Measurements from ENCODE around the gene GGPS1.
"Not testable (repeated sequence)": the region's sequence is repeated elsewhere in the genome, so short reads cannot be mapped to it uniquely, and the experiment has no call there.

GGPS1 gene

DNA sequence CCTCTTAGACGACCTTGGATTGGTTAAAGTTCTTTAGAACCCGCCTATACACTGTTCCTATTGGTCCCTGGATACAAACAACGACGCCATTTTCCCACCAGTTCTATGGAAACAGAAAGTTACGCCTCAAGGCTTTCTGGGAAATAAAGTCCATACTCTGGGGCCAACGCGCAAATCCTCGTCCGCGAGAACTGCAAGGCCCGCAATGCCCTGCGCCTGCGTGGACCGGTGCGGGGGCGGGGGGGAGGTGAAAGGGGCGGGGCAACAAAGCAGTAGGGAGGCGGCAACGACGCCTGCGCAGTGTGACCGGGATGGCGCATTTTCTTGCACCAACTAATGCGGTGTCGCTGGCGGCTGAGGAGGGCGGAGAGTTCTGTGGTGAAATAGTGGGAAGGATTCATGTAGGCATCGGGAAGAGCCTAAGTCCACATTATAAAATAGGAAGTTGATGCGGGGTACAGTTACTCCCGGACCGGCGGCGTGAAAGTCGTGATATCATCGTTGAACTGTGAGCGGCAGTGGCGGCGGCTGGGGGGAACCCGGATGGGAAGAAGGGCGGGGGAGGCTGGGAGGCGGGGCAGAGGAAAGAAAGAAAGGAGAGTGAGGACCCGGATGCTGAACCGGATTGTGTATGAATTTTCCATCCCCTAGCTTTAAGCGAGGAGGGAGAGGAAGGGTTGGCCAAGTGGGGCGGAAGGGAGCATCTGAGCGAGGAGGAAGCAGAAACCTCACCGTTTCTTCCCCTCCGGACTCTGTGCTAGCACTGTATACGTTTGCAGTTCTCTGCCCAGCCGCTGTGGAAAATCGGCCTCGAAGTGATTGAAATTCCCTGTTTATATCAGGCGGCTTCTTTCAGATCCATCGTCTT, at the start of gene GGPS1:
Gene GGPS1 (plus strand): TSS at position 300 of the 868 bp plus-strand sequence. CDS start 6,695 bp downstream, outside the sequence.
- Mint-ChIP-seq H3K4me3 (no peak within 1 kb of the TSS), H3K27me3 (no peaks in the 10 kb centered on the region), H3K4me1 (peaks cover 12 to 25% of the 10 kb centered on the region in 2 donors), H3K9me3 (no peaks in the 10 kb centered on the region), H3K27ac (no peak within 1 kb of the TSS), H3K36me3 (peaks cover 12 to 14% of the 10 kb centered on the region in 2 donors)
- peak; percentile 79 to 80 for ATAC-seq (replicated peaks)
- peak; percentile 95 for DNase-seq

DNA sequence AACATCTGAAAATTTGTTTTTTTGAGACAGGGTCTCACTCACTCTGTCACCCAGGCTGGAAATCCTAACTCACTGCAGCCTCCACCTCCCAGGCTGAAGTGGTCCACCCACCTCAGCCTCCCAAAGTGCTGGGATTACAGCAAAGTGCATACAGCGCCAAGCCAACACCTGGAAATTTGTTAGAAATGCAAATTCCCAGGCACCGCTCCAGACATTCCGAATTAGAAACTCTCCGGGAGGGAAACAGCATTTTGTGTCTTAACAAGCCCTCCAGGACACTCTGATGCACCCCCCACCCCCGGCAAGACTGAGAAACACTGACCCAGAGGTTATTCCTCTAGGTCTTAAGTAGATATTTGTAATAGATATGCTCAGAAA, 49.5 kb upstream of the GGPS1 start:
- ATAC-seq (replicated peaks): no peak
- Mint-ChIP-seq H3K4me3 (no peak overlapping the region), H3K4me1 (peaks cover 30 to 69% of the 10 kb centered on the region in 2 donors), H3K36me3 (peaks cover 8 to 16% of the 10 kb centered on the region in 2 donors), H3K27me3 (no peaks in the 10 kb centered on the region), H3K9me3 (peaks cover 0 to 2% of the 10 kb centered on the region in 2 donors), H3K27ac (peak overlapping the region; percentile 31)
- no peak for DNase-seq

DNA sequence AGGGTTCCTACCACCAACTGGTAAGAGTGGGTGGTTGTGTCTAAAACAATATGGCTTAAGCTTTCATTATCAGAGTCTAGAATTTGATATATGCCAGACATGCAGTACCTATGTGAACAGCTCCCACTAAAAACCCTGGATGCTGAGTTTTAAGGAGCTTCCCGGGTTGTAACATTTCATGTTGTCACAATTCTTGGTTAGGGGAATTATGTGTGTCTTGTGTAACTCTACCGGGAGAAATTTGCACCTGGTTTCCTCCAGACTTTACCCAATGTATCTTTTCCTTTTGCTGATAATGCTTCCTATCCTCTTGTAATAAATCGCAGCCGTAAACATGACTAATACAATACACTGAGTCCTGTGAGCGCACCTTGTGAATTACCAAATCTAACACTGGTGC, 48.7 kb upstream of the GGPS1 start:
- H3K4me3 Mint-ChIP-seq: no peak overlapping the region
- no peaks in the 10 kb centered on the region for H3K27me3 Mint-ChIP-seq
- no peak for ATAC-seq (replicated peaks)
- peaks cover 0 to 2% of the 10 kb centered on the region in 2 donors for H3K9me3 Mint-ChIP-seq
- peaks cover 30 to 77% of the 10 kb centered on the region in 2 donors for H3K4me1 Mint-ChIP-seq
- H3K27ac Mint-ChIP-seq: no peak overlapping the region
- peaks cover 8 to 16% of the 10 kb centered on the region in 2 donors for H3K36me3 Mint-ChIP-seq
- DNase-seq: no peak

DNA sequence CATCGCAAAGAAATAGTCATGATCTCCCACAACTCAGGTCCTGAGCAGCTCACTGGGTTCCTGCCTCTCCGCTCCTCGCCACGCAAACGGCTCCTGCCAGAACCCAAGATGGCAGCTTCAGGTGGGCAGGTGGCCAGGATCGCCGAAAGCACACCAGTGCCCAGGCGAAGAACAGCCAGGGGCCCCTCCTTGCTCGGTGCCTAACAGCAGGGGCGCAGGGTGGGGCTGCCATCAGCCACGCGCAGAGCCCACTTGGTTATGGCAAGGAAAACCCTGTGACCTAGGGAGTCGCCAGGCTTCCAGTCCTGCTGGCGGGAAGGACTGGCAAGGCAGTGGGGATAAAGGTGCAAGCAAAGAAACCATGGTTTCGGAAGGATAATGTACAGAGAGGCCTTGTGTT, 47.9 kb upstream of the GGPS1 start:
- H3K4me1 Mint-ChIP-seq: peaks cover 25 to 76% of the 10 kb centered on the region in 2 donors
- ATAC-seq (replicated peaks) (no peak), DNase-seq (no peak)
- H3K4me3 Mint-ChIP-seq: no peak overlapping the region
- H3K27me3 Mint-ChIP-seq: no peaks in the 10 kb centered on the region
- H3K36me3 Mint-ChIP-seq: peaks cover 10 to 16% of the 10 kb centered on the region in 2 donors
- no peak overlapping the region for H3K27ac Mint-ChIP-seq
- H3K9me3 Mint-ChIP-seq: peaks cover 0 to 2% of the 10 kb centered on the region in 2 donors

DNA sequence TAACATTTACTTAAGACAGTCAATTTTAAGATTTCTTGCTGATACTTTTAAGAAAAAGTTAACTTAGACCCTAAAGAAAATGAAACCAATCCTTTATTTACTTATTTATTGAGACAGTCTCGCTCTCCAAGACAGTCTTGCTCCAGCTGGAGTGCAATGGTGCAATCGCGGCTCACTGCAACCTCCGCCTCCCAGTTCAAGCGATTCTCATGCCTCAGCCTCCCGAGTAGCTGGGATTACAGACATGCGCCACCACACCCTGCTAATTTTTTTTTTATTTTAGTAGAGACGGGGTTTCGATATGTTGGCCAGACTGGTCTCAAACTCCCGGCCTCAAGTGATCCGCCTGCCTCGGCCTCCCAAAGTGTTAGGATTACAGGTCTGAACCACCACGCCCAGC, 44.7 kb upstream of the GGPS1 start:
- not testable (repeated sequence) for H3K9me3 Mint-ChIP-seq; ATAC-seq (replicated peaks); H3K27ac Mint-ChIP-seq; H3K27me3 Mint-ChIP-seq; DNase-seq; H3K4me3 Mint-ChIP-seq
- peaks cover 7 to 12% of the 10 kb centered on the region in 2 donors for H3K36me3 Mint-ChIP-seq
- H3K4me1 Mint-ChIP-seq: peaks cover 27 to 78% of the 10 kb centered on the region in 2 donors

DNA sequence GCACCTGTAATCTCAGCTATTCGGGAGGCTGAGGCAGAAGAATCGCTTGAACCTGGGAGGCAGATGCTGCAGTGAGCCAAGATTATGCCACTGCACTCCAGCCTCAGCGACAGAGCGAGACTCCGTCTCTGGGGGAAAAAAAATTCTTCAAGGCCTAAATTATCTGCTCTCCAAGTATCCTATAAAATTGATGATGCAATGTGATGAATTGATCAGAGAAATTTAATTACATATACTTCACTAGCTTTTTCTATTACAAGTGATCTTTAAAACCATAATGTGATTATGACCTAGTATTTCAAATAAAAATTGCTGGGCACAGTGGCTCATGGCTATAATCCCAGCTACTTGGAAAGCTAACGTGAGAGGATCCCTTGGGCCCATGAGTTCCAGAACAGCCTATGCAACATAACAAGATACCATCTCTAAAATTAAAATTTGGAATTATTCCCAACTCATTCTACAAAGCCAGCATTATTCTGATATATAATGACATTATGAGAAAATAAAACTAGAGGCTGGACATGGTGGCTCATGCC, 44.1 kb upstream of the GGPS1 start:
- no peaks in the 10 kb centered on the region for H3K27me3 Mint-ChIP-seq
- H3K36me3 Mint-ChIP-seq: peaks cover 7 to 12% of the 10 kb centered on the region in 2 donors
- H3K9me3 Mint-ChIP-seq: no peaks in the 10 kb centered on the region
- no peak overlapping the region for H3K4me3 Mint-ChIP-seq
- no peak overlapping the region for H3K27ac Mint-ChIP-seq
- ATAC-seq (replicated peaks) (no peak), DNase-seq (no peak)
- H3K4me1 Mint-ChIP-seq: peaks cover 26 to 78% of the 10 kb centered on the region in 2 donors

DNA sequence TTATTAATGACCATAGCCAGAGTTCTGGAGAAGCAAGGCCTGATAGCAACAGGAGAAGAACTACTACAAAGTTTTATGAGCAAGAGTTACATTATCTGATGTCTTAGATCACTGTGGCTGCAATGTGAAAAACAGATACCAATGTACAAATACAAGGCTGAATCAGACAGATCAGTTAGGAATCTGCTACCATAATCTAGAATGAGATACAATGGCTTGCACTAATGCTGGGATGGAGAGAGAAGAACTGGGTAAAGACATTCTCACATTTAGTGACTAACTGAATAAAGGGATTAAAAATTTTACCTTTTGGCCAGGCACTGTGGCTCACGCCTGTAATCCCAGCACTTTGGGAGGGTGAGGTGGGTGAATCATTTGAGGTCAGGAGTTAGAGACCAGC, 41.7 kb upstream of the GGPS1 start:
- no peaks in the 10 kb centered on the region for H3K27me3 Mint-ChIP-seq
- H3K4me3 Mint-ChIP-seq: no peak overlapping the region
- H3K27ac Mint-ChIP-seq: no peak overlapping the region
- DNase-seq (no peak), ATAC-seq (replicated peaks) (no peak)
- H3K36me3 Mint-ChIP-seq: peaks cover 4 to 9% of the 10 kb centered on the region in 2 donors
- no peaks in the 10 kb centered on the region for H3K9me3 Mint-ChIP-seq
- peaks cover 17 to 70% of the 10 kb centered on the region in 2 donors for H3K4me1 Mint-ChIP-seq

DNA sequence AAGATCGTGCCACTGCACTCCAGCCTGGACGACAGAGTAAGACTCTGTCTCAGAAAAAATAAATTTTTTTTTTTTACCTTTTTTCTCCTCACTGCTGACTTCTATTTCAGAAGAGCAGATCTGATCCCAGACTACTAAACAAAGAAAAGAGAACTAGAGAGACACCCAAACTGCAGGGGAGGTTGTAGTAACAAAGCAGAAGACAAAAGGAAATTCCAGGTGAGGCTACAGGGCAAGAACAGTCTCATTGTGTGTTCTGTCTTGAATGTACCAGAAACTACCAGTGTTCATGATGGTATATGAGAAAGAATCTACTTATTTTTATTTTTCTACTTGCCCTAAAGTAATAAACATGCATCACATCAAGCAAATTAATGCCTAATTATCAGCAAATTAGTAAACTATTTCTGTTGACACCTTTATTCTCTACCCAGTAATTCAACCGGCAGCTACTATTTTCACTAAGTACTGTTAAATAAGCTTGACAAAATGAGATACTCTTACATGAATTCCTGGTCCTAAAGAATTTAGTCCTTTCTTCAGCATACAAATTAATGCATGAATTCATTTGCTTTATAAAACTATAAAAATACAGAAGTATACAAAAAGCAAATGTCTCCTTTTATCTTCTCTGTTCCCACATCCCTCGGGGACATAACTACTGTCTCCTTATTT, 41.0 kb upstream of the GGPS1 start:
- ATAC-seq (replicated peaks) (no peak), DNase-seq (no peak)
- Mint-ChIP-seq H3K27me3 (no peaks in the 10 kb centered on the region), H3K36me3 (peaks cover 4 to 9% of the 10 kb centered on the region in 2 donors), H3K27ac (peak overlapping the region; percentile 37), H3K9me3 (no peaks in the 10 kb centered on the region), H3K4me3 (no peak overlapping the region), H3K4me1 (peaks cover 20 to 70% of the 10 kb centered on the region in 2 donors)

DNA sequence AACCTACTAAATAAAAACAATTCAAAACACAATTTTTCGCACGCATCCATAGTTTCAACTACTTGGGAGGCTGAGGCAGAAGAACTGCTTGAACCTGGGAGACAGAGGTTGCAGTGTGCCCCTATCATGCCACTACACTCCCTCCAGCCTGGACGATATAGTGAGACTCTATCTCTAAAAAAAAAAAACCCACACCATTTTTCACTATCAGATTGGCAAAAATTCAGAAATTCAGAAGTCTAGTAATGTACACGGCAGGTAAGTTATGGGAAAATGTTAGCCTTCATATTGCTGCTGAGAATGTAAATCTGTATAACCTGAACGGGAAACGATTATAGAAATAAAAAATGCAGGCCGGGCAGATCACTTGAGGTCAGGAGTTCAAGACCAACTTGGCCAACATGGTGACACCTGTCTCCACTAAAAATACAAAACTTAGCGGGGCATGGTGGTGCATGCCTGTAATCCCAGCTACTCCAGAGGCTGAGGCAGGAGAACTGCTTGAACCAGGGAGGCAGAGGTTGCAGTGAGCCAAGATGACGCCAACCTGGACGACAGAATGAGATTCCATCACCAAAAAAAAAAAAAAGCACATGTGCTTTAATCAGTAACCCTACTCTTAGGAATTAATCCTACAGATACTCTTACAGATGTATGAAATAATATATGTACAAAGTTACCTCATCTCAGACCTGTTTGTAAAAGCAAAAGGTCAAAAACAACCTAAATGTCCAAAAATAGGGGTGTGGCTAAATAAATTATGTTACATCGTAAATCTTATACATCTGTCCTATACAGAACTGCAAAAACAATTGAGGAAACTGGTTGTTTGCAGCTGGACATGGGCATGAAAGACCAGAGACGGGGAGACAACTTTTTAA, 38.3 kb upstream of the GGPS1 start:
- Mint-ChIP-seq H3K4me3 (no peak overlapping the region), H3K27ac (no peak overlapping the region), H3K36me3 (peaks cover 4 to 9% of the 10 kb centered on the region in 2 donors), H3K4me1 (peaks cover 24 to 65% of the 10 kb centered on the region in 2 donors), H3K27me3 (no peaks in the 10 kb centered on the region), H3K9me3 (no peaks in the 10 kb centered on the region)
- ATAC-seq (replicated peaks) (no peak), DNase-seq (no peak)

DNA sequence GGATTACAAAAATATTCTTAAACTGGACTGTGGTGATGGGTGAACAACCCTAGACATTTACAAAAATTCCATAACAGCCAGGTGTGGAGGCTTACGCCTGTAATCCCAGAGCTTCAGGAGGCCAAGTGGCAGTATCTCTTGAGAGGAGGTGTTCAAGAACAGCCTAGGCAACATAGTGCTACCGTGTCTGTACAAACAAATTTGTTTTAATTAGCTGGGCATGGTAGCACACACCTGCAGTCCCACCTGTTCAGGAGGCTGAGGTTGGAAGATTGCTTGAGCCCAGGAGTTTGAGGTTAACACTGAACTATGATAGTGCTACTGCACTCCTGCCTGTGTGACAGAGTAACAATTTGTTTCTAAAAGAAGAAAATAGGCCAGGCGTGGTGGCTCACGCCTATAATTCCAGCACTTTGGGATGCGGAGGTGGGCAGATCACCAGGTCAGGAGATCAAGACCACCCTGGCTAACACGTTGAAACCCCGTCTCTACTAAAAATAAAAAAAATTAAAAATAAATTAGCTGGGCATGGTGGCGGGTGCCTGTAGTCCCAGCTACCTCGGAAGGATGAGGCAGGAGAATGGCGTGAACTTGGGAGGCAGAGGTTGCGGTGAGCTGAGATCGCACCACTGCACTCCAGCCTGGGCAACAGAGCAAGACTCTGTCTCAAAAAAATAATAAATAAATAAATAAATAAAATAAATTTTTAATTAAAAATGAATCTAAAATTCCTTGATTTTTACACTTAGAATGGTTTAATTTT, 37.4 kb upstream of the GGPS1 start:
- no peaks in the 10 kb centered on the region for H3K9me3 Mint-ChIP-seq
- no peak overlapping the region for H3K27ac Mint-ChIP-seq
- ATAC-seq (replicated peaks) (no peak), DNase-seq (no peak)
- peaks cover 8 to 9% of the 10 kb centered on the region in 2 donors for H3K36me3 Mint-ChIP-seq
- no peaks in the 10 kb centered on the region for H3K27me3 Mint-ChIP-seq
- no peak overlapping the region for H3K4me3 Mint-ChIP-seq
- H3K4me1 Mint-ChIP-seq: peaks cover 25 to 66% of the 10 kb centered on the region in 2 donors

DNA sequence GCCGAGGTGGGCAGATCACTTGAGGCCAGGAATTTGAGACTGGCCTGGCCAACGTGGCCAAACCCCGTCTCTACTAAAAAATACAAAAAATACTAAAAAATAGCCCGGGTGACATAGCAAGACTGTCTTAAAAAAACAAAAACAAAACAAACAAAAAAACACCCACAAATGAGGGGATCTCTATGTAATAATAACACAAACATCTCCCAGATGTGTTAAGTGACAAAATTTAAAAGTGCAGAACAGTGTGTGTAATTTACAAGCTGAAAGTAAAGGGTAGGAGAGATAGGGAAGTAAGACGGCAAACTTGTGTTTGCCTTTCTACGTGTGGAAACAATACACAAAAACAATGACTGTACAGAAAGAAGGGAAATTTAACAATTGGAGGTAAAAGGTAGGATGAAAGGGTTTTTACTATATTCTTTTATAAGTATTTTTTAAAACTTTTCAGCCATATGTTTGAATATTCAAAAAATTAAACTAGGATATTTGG, 36.7 kb upstream of the GGPS1 start:
- H3K27me3 Mint-ChIP-seq: no peaks in the 10 kb centered on the region
- H3K4me3 Mint-ChIP-seq: no peak overlapping the region
- DNase-seq: no peak
- no peaks in the 10 kb centered on the region for H3K9me3 Mint-ChIP-seq
- no peak for ATAC-seq (replicated peaks)
- peaks cover 7 to 9% of the 10 kb centered on the region in 2 donors for H3K36me3 Mint-ChIP-seq
- H3K4me1 Mint-ChIP-seq: peaks cover 22 to 61% of the 10 kb centered on the region in 2 donors
- no peak overlapping the region for H3K27ac Mint-ChIP-seq

DNA sequence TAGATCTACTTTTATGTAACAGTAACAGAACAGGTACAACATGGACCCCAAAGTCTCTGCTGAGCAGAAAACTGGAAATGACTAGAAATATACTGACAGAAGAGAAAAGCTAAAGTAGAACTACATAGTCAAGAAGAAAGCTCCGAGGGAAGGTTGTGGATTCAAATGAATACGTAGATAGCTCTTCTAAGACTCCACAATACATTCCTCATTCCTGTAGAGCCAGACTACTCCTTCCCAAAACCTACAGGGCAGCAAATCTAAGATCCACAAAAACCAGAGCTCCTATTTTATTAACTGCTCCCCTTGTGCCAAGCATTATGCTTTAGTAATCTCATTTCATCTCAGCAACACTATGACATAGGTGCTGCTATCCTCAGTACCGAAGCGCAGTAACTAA, 35.6 kb upstream of the GGPS1 start:
- no peak for ATAC-seq (replicated peaks)
- Mint-ChIP-seq H3K27me3 (no peaks in the 10 kb centered on the region), H3K27ac (peak overlapping the region; percentile 53), H3K36me3 (peaks cover 12 to 16% of the 10 kb centered on the region in 2 donors), H3K9me3 (peaks cover 0 to 2% of the 10 kb centered on the region in 2 donors), H3K4me3 (no peak overlapping the region), H3K4me1 (peaks cover 20 to 60% of the 10 kb centered on the region in 2 donors)
- no peak for DNase-seq

DNA sequence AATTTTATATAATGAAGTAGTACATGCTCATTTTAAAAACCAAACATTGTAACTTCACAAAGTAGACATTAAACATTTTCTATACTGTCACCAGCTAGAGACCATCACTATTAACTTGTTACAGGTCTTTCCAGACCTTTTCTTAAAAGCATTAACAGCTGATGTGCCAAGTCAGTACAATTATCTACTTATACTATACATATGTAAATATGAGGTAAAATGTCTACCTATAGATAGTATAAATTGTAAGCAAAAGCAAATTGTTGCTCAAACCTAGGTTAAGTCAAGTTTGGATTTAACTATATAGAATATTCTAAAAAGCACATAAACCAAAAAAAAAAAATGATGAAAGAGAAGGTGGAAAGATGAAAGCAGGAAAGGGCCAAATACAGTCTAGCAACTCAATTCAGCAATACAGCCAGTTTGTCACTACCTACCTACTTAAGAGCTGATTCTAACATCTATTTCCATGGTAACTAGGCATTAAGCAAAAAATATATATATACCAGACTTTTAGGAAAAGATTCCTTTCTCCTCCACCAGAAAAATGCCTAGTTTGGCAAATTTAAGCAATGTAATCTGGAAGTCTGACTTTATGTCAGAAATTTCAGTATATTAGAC, 34.9 kb upstream of the GGPS1 start:
- H3K4me3 Mint-ChIP-seq: no peak overlapping the region
- ATAC-seq (replicated peaks): no peak
- peaks cover 0 to 4% of the 10 kb centered on the region in 2 donors for H3K9me3 Mint-ChIP-seq
- DNase-seq: no peak
- H3K27ac Mint-ChIP-seq: no peak overlapping the region
- H3K36me3 Mint-ChIP-seq: peaks cover 13 to 18% of the 10 kb centered on the region in 2 donors
- H3K27me3 Mint-ChIP-seq: no peaks in the 10 kb centered on the region
- peaks cover 20 to 58% of the 10 kb centered on the region in 2 donors for H3K4me1 Mint-ChIP-seq
